Transverse colon (tissue), 4 donors: ENCODE measurements around the gene EIF2AK2. TPM values are rescaled to one million over a fixed set of nuclear protein-coding genes. Genes with fewer than 3 reads are reported as not detected.

Experiments used
- DNase-seq: peaks from one replicate; pipeline ENCODE4 v3.0.0-alpha.2; 2019
- H3K27ac ChIP-seq, 4 donors: fragments of 200-600 bp; sonication (generic); 2 replicates each; pipeline ENCODE4 v1.5.1; 2016 to 2018; ENCODE audit warnings: inconsistent platforms in 4 of 4
- H3K27me3 ChIP-seq: fragments of 200-600 bp; sonication (generic); 2 replicates; pipeline ENCODE4 v1.5.1; 2017; ENCODE audit warnings: inconsistent platforms
- H3K36me3 ChIP-seq, 4 donors: fragments of 200-600 bp; sonication (generic); 2 replicates each; pipeline ENCODE4 v1.5.1; 2017 to 2019; ENCODE audit warnings: inconsistent platforms in 4 of 4
- H3K4me1 ChIP-seq, 4 donors: fragments of 200-600 bp; sonication (generic); 2 replicates each; pipeline ENCODE4 v1.5.1; 2017 to 2020; ENCODE audit warnings: inconsistent platforms in 4 of 4
- H3K4me3 ChIP-seq, 4 donors: fragments of 200-600 bp; sonication (generic); 1 replicate in 1 of 4; 2 replicates in 3 of 4; pipeline versions ENCODE4 v1.5.1 to v1.6.1; 2017 to 2019; ENCODE audit warnings: inconsistent platforms in 4 of 4
- H3K9me3 ChIP-seq, 2 donors: fragments of 200-600 bp; sonication (generic); 2 replicates each; pipeline ENCODE4 v1.5.1; 2017 to 2019; ENCODE audit warnings: inconsistent platforms in 2 of 2
- CTCF ChIP-seq, 5 experiments: fragments of 200-600 bp in 3 of 5; fragments of 450-650 bp in 2 of 5; sonication (generic) in 3 of 5; IDR thresholded peaks; 1 replicate in 2 of 5; 2 replicates in 3 of 5; pipeline ENCODE4 v1.5.1; 2016 to 2017; ENCODE audit warnings: antibody characterized with exemption in 5 of 5, inconsistent platforms in 3 of 5, mild to moderate bottlenecking in 2 of 5, moderate library complexity in 1 of 5
- EP300 ChIP-seq: sonication (generic); formaldehyde crosslinking; IDR thresholded peaks from one replicate; pipeline ENCODE4 v1.6.1; 2017; ENCODE audit warnings: antibody characterized with exemption, low read depth
- POLR2A ChIP-seq: fragments of 450-650 bp; IDR thresholded peaks from one replicate; pipeline ENCODE4 v1.6.1; 2016; ENCODE audit warnings: antibody characterized with exemption, mild to moderate bottlenecking, moderate library complexity
- POLR2AphosphoS5 ChIP-seq, 3 donors: sonication (generic); formaldehyde crosslinking; IDR thresholded peaks; one replicate each; pipeline ENCODE4 v1.6.1; 2016; ENCODE audit warnings: antibody characterized with exemption in 3 of 3
- WGBS, 2 donors: methylation state at CpG; one replicate each; pipeline ENCODE4 v1.1.5; 2018; ENCODE audit warnings: low coverage in 1 of 2; 5-methylcytosine and 5-hydroxymethylcytosine counted together
- in situ Hi-C, 4 donors: fragments of 200-750 bp; cut with MboI; loops; one replicate each; pipeline versions ENCODE4 v1.15.0 to v1.15.1; 2017; ENCODE audit warnings: low sequenced_read_pairs in 3 of 4, low pct_ligation_motif_present in 1 of 4, low pct_unique_long_range_greater_than_20kb in 1 of 4
- intact Hi-C: fragments of 100-400 bp; cut with DNase I; formaldehyde crosslinking; loops from one replicate; pipeline ENCODE4 v1.15.1; 2023; ENCODE audit warnings: low total_unique reads
- total RNA-seq, 4 donors: library from RNA; depleted of rRNA; stranded (reverse); fragments of >200 nt; gene quantifications; one replicate each; pipeline ENCODE4 v1.1.0, GENCODE V29; 2016

Gene EIF2AK2
- total RNA-seq, 4 donors from 2014 or later = 19.5 to 63.2 (median 25.8) TPM

DNA sequence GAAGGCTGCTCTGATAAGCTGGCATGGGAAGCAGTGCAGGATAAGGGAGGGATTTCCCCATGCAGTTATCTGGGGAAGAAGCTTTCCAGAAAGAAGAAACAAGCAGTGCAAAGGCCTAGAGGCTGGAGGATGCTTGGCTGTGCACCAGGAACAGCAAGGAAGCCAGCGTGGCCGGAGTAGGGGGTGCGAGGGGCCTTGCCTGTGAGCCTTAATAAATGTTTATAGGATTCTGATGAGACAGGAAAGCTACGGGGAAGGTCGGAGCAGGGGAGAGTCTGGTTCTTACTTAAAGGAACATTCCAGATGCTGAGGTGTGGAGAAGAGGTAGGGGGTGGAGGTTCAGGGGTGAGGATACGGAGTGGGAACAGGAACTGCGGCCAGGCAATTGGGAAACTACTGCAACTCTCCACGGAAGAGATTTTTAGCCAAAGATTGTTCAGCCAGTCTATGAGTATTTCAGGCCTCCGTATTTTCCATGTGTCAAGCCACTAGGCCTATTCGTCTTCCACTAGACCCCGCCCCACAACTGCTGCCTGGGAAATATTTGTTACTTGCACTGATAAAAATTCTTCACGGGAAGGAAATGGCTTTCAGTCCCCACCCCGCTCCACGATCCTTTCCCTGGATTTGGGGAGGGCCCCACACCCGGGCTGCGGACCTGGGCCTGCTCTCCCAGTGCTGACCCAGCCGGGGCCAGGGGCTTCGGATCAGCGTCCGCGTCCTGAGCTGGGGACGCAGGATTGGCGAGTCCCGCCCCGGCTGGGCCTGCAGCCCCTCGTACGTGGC is 516 bp downstream of the EIF2AK2 start:
- H3K27me3 ChIP-seq = no peaks in the 10 kb centered on the region
- 0 to 3% methylated on average over 11 to 23 of the region's 27 CpGs for WGBS, 2 donors
- peak; percentile 54 for DNase-seq
- H3K9me3 ChIP-seq = no peaks in the 10 kb centered on the region
- in situ Hi-C loops = loop anchor here in 2 of 4 donors (25.0 kb wide), 1 partner anchor 731 kb away; no protein-coding TSS in a partner anchor
- no peaks in the 10 kb centered on the region for H3K36me3 ChIP-seq
- intact Hi-C loops = loop anchor here (10.0 kb wide), 1 partner anchor 79 kb away; the partner anchor contains the start of genes CEBPZ and NDUFAF7
- peak overlapping the region; percentile 64 to 96 (median 84) for H3K4me3 ChIP-seq
- H3K4me1 ChIP-seq = peaks cover 7 to 19% (median 15%) of the 10 kb centered on the region in 4 donors
- peak overlapping the region; percentile 89 to 95 (median 90) for H3K27ac ChIP-seq
- TF ChIP-seq CTCF (IDR thresholded peaks at IDR 0.05) (no peak), POLR2A (no peak), POLR2AphosphoS5 (IDR thresholded peaks at IDR 0.05) (no peak), EP300 (no peak)

DNA sequence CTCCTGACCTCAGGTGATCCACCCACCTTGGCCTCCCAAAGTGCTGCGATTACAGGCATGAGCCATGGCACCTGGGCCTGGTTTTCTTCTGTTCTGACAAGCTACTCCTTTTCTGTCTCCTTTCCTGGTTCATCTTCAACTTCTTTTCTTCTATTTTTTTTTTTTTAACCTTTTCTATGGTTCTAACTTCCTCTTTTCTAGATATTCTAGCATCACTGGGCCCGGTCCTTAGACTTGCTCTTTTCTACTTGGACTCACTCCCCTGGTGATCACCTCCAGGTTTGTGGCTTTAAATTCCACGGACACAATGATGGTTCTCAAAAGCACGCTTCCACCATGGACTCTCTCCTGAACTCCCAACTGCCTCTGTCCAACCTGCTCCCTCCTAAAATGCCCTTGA is 2.0 kb downstream of the EIF2AK2 start:
- TF ChIP-seq POLR2AphosphoS5 (IDR thresholded peaks at IDR 0.05) = no peak
- no peak for TF ChIP-seq CTCF (IDR thresholded peaks at IDR 0.05)
- TF ChIP-seq POLR2A = no peak
- TF ChIP-seq EP300 = no peak
- no peak overlapping the region for H3K27ac ChIP-seq
- H3K27me3 ChIP-seq = no peaks in the 10 kb centered on the region
- no peak overlapping the region for H3K4me3 ChIP-seq
- H3K36me3 ChIP-seq = no peaks in the 10 kb centered on the region
- H3K9me3 ChIP-seq = no peaks in the 10 kb centered on the region
- peaks cover 11 to 31% (median 22%) of the 10 kb centered on the region in 4 donors for H3K4me1 ChIP-seq
- in situ Hi-C loops (loop anchor here in 2 of 4 donors (25.0 kb wide), 1 partner anchor 733 kb away; no protein-coding TSS in a partner anchor), intact Hi-C loops (loop anchor here (10.0 kb wide), 1 partner anchor 80 kb away; the partner anchor contains the start of genes CEBPZ and NDUFAF7)
- WGBS, 2 donors = 84 to 97% methylated on average over 4 of the region's 4 CpGs
- no peak for DNase-seq

DNA sequence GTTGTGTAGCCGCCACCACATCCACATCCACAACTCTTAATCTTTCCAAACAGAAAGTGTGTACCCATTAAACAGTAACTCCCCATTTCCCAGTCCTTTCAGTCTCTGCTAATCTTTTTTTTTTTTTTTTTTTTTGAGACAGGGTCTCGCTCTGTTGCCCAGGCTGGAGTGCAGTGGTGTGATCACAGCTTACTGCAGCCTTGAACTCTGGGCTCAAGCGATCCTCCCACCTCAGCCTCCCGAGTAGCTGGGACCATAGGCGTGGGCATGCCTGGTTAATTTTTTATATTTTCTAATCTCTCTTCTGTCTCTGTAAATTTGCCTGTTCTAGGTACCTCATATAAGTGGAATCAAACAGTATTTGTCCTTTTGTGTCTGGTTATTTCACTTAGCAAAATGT is 3.6 kb downstream of the EIF2AK2 start:
- intact Hi-C loops (loop anchor here (10.0 kb wide), 1 partner anchor 82 kb away; the partner anchor contains the start of genes CEBPZ and NDUFAF7), in situ Hi-C loops (loop anchor here in 2 of 4 donors (25.0 kb wide), 1 partner anchor 734 kb away; no protein-coding TSS in a partner anchor)
- peaks cover 11 to 46% (median 28%) of the 10 kb centered on the region in 4 donors for H3K4me1 ChIP-seq
- H3K4me3 ChIP-seq = no peak overlapping the region
- no peak for TF ChIP-seq CTCF (IDR thresholded peaks at IDR 0.05)
- no peak for TF ChIP-seq POLR2A
- no peak for TF ChIP-seq EP300
- TF ChIP-seq POLR2AphosphoS5 (IDR thresholded peaks at IDR 0.05) = no peak
- H3K27me3 ChIP-seq = no peaks in the 10 kb centered on the region
- H3K9me3 ChIP-seq = no peaks in the 10 kb centered on the region
- no peak for DNase-seq
- peaks cover 0 to under 1% (median 0%) of the 10 kb centered on the region in 4 donors for H3K36me3 ChIP-seq
- H3K27ac ChIP-seq = no peak overlapping the region
- WGBS, 2 donors = 90 to 92% methylated on average over 5 of the region's 5 CpGs

GRCh38 chr2:37149626-37150322 is 7.0 kb downstream of the EIF2AK2 start:
- in situ Hi-C loops (loop anchor here in 2 of 4 donors (25.0 kb wide), 1 partner anchor 738 kb away; no protein-coding TSS in a partner anchor), intact Hi-C loops (loop anchor here (10.0 kb wide), 2 partner anchors 85 to 485 kb away; partner anchors contain the start of genes CEBPZ and NDUFAF7)
- Histone ChIP-seq H3K9me3 (no peaks in the 10 kb centered on the region), H3K27me3 (no peaks in the 10 kb centered on the region), H3K4me1 (peaks cover 4 to 32% (median 13%) of the 10 kb centered on the region in 4 donors), H3K4me3 (peak overlapping the region in 1 of 4 donors; percentile 7), H3K36me3 (peaks cover 0 to 19% (median 6%) of the 10 kb centered on the region in 4 donors), H3K27ac (peak overlapping the region; percentile 35 to 61 (median 52))
- TF ChIP-seq POLR2AphosphoS5 (IDR thresholded peaks at IDR 0.05) = no peak
- TF ChIP-seq POLR2A = no peak
- TF ChIP-seq EP300 = no peak
- TF ChIP-seq CTCF (IDR thresholded peaks at IDR 0.05) = no peak
- no peak for DNase-seq
- 25 to 31% methylated on average over 6 of the region's 6 CpGs for WGBS, 2 donors
